H1 (cell line): ENCODE results near the gene EYA4.

Experiments
- CTCF ChIP-seq, 3 experiments: IDR thresholded peaks; 1 replicate in 2 of 3; 2 replicates in 1 of 3; pipeline versions ENCODE4 v1.5.1 to v1.6.1; 2011; ENCODE audit warnings: low read length in 3 of 3, mild to moderate bottlenecking in 3 of 3, inconsistent platforms in 2 of 3, low read depth in 1 of 3, moderate library complexity in 1 of 3; ENCODE audit not compliant: insufficient read depth in 1 of 3; ENCODE audit errors: control extremely low read depth in 1 of 3
- EZH2 ChIP-seq: fragments of 200-600 bp; sonication (generic); IDR thresholded peaks from 2 replicates; pipeline ENCODE4 v1.7.1; 2012; ENCODE audit warnings: low read depth, mild to moderate bottlenecking, moderate library complexity, low read length, inconsistent platforms; ENCODE audit not compliant: severe bottlenecking
- POLR2AphosphoS5 ChIP-seq: IDR thresholded peaks from 2 replicates; pipeline ENCODE4 v1.6.1; 2011; ENCODE audit warnings: low read depth, low read length
- SIX5 ChIP-seq: IDR thresholded peaks from 2 replicates; pipeline ENCODE4 v1.6.1; 2011; ENCODE audit warnings: mild to moderate bottlenecking, low read depth, low read length
- SRF ChIP-seq: IDR thresholded peaks from 2 replicates; pipeline ENCODE4 v1.6.1; 2011; ENCODE audit warnings: mild to moderate bottlenecking, low read depth, low read length, moderate library complexity

GRCh38 chr6:133291671-133292070 lies 50.5 kb downstream of the EYA4 start:
- no peak for TF ChIP-seq POLR2AphosphoS5
- TF ChIP-seq SIX5 = no peak
- TF ChIP-seq CTCF (IDR thresholded peaks at IDR 0.05; ENCODE audit: control extremely low read depth in 1 of 3, insufficient read depth in 1 of 3, low read depth in 1 of 3, low read length in 3 of 3) = no peak
- TF ChIP-seq SRF = no peak
- TF ChIP-seq EZH2 = no peak
